Caco-2 (cell line): ENCODE results near the gene IL19. TPM values are rescaled to one million over a fixed set of nuclear protein-coding genes. Genes with fewer than 3 reads are reported as not detected.

Experiments used
- BruUV-seq: library from RNA; stranded (reverse); fragments of 400-500 nt; replicated peaks from 2 replicates; lab custom pipeline; 2021; lab: Mats Ljungman, UMichigan
- CTCF ChIA-PET: fragments of 300-600 bp; sonication (Branson Sonifier 250); formaldehyde crosslinking; loops from one replicate; lab custom pipeline; 2022; ENCODE audit warnings: antibody characterized with exemption; lab: Charles Lee
- POLR2A ChIA-PET: fragments of 300-600 bp; sonication (Branson Sonifier 250); formaldehyde crosslinking; loops from one replicate; lab custom pipeline; 2022; ENCODE audit warnings: antibody characterized with exemption; lab: Charles Lee
- DNase-seq, 2 experiments: peaks; one replicate each; pipeline versions ENCODE4 v3.0.0 to v3.0.0-alpha.2; 2020 to 2022
- H3K27me3 ChIP-seq: replicated peaks from 2 replicates; pipeline ENCODE4 v1.6.0; 2011; ENCODE audit warnings: low read length; ENCODE audit not compliant: control insufficient read depth, insufficient read depth
- H3K36me3 ChIP-seq: 2 replicates; pipeline ENCODE4 v1.5.1; 2011; ENCODE audit warnings: low read length; ENCODE audit not compliant: control insufficient read depth, insufficient read depth
- H3K4me1 ChIP-seq: fragments of 250-450 bp; sonication (Bioruptor Pico); 2 replicates; pipeline ENCODE4 v1.5.1; 2020; ENCODE audit warnings: mild to moderate bottlenecking
- H3K4me3 ChIP-seq: 2 replicates; pipeline ENCODE4 v1.5.1; 2011; ENCODE audit warnings: low read depth, mild to moderate bottlenecking, control low read depth, low read length
- H3K9me3 ChIP-seq: fragments of 250-450 bp; sonication (Bioruptor Pico); 2 replicates; pipeline ENCODE4 v1.5.1; 2020; ENCODE audit warnings: mild to moderate bottlenecking, moderate library complexity
- H3K27ac Mint-ChIP-seq: one replicate; pipeline ENCODE4 v1.8.0; 2022; ENCODE audit warnings: mixed read lengths; ENCODE audit not compliant: unreplicated experiment
- H3K27me3 Mint-ChIP-seq: one replicate; pipeline ENCODE4 v1.8.0; 2022; ENCODE audit warnings: mixed read lengths; ENCODE audit not compliant: insufficient read depth, unreplicated experiment
- H3K36me3 Mint-ChIP-seq: one replicate; pipeline ENCODE4 v1.8.0; 2022; ENCODE audit warnings: mild to moderate bottlenecking, mixed read lengths; ENCODE audit not compliant: insufficient read depth, unreplicated experiment
- H3K4me1 Mint-ChIP-seq: one replicate; pipeline ENCODE4 v1.8.0; 2022; ENCODE audit warnings: low read depth, mixed read lengths; ENCODE audit not compliant: unreplicated experiment
- H3K4me3 Mint-ChIP-seq: one replicate; pipeline ENCODE4 v1.8.0; 2022; ENCODE audit warnings: mild to moderate bottlenecking, moderate library complexity, mixed read lengths; ENCODE audit not compliant: unreplicated experiment
- H3K9me3 Mint-ChIP-seq: one replicate; pipeline ENCODE4 v1.8.0; 2022; ENCODE audit warnings: mixed read lengths; ENCODE audit not compliant: unreplicated experiment
- CTCF ChIP-seq, 2 experiments: fragments of 200-600 bp in 1 of 2; IDR thresholded peaks; 1 replicate in 1 of 2; 2 replicates in 1 of 2; pipeline versions ENCODE4 v1.5.1 to v1.8.0; 2011 to 2022; ENCODE audit warnings: antibody characterized with exemption in 1 of 2, control low read depth in 1 of 2, inconsistent platforms in 1 of 2, low read depth in 1 of 2, low read length in 1 of 2, mild to moderate bottlenecking in 1 of 2, moderate library complexity in 1 of 2; ENCODE audit not compliant: insufficient read depth in 1 of 2, severe bottlenecking in 1 of 2, unreplicated experiment in 1 of 2
- intact Hi-C: fragments of 100-400 bp; cut with micrococcal nuclease; formaldehyde crosslinking; loops from one replicate; pipeline ENCODE4 v1.10.0; 2022; ENCODE audit not compliant: unreplicated experiment
- total RNA-seq: library from RNA; stranded (reverse); gene quantifications from 2 replicates; pipeline ENCODE4 v1.2.3, GENCODE V29; 2022

Gene IL19
- total RNA-seq, 1 experiment from 2014 or later = not detected

GRCh38 chr1:206890125-206891060, 119.8 kb downstream of the IL19 start:
- ChIA-PET CTCF (interaction anchor here (1.3 kb wide), 1 partner anchor 22 kb away, joined by 3 read pairs; no protein-coding TSS in a partner anchor), POLR2A (no interaction called here)
- H3K9me3 Mint-ChIP-seq = no peaks in the 10 kb centered on the region
- Histone ChIP-seq H3K4me3 (no peak overlapping the region), H3K27me3 (no peaks in the 10 kb centered on the region), H3K4me1 (no peaks in the 10 kb centered on the region), H3K36me3 (no peaks in the 10 kb centered on the region), H3K9me3 (no peaks in the 10 kb centered on the region)
- H3K4me1 Mint-ChIP-seq = peaks cover under 1% of the 10 kb centered on the region
- no peak overlapping the region for H3K4me3 Mint-ChIP-seq
- peaks cover 8% of the 10 kb centered on the region for H3K27me3 Mint-ChIP-seq
- no peaks in the 10 kb centered on the region for H3K36me3 Mint-ChIP-seq
- no peak for DNase-seq
- intact Hi-C loops = no loop called here
- BruUV-seq = no TSS peak
- no peak overlapping the region for H3K27ac Mint-ChIP-seq
- no peak for TF ChIP-seq CTCF (IDR thresholded peaks at IDR 0.05; ENCODE audit: insufficient read depth in 1 of 2, low read depth in 1 of 2, low read length in 1 of 2, severe bottlenecking in 1 of 2, unreplicated experiment in 1 of 2)

GRCh38 chr1:206891412-206891811, 120.8 kb downstream of the IL19 start:
- Histone ChIP-seq H3K9me3 (no peaks in the 10 kb centered on the region), H3K4me1 (no peaks in the 10 kb centered on the region), H3K36me3 (no peaks in the 10 kb centered on the region), H3K27me3 (no peaks in the 10 kb centered on the region), H3K4me3 (no peak overlapping the region)
- ChIA-PET POLR2A (no interaction called here), CTCF (interaction anchor here (1.3 kb wide), 1 partner anchor 21 kb away, joined by 3 read pairs; no protein-coding TSS in a partner anchor)
- DNase-seq = no peak
- no peaks in the 10 kb centered on the region for H3K9me3 Mint-ChIP-seq
- intact Hi-C loops = no loop called here
- H3K27me3 Mint-ChIP-seq = peaks cover 8% of the 10 kb centered on the region
- H3K36me3 Mint-ChIP-seq = no peaks in the 10 kb centered on the region
- no peak overlapping the region for H3K27ac Mint-ChIP-seq
- BruUV-seq = no TSS peak
- no peak overlapping the region for H3K4me3 Mint-ChIP-seq
- peaks cover 7% of the 10 kb centered on the region for H3K4me1 Mint-ChIP-seq
- TF ChIP-seq CTCF (IDR thresholded peaks at IDR 0.05; ENCODE audit: insufficient read depth in 1 of 2, low read depth in 1 of 2, low read length in 1 of 2, severe bottlenecking in 1 of 2, unreplicated experiment in 1 of 2) = no peak

Other genes starting within 250 kb of the IL19 start
- 37.9 and 39.6 TPM in 2 replicates for gene EIF2D, start 158.3 kb upstream of the IL19 start, total RNA-seq
- 0.16 TPM in 1 of 2 replicates, not detected in the other for gene DYRK3, start 135.2 kb upstream of the IL19 start, total RNA-seq
- gene MAPKAPK2, start 85.9 kb upstream of the IL19 start, total RNA-seq = 88.2 and 96.8 TPM in 2 replicates
- gene IL10, start 1.7 kb downstream of the IL19 start, total RNA-seq = not detected in 2 replicates
- not detected in 2 replicates for gene IL20, start 94.8 kb downstream of the IL19 start, total RNA-seq
- not detected in 2 replicates for gene IL24, start 126.7 kb downstream of the IL19 start, total RNA-seq
- gene FCMR, start 151.2 kb downstream of the IL19 start, total RNA-seq = not detected in 2 replicates
- gene PIGR, start 175.7 kb downstream of the IL19 start, total RNA-seq = not detected in 2 replicates
- gene FCAMR, start 199.7 kb downstream of the IL19 start, total RNA-seq = 0.18 TPM in 1 of 2 replicates, not detected in the other